ENCODE results near the gene ANGPTL4. TPM values are rescaled to one million over a fixed set of nuclear protein-coding genes. Genes with fewer than 3 reads are reported as not detected.
A peak's percentile ranks its signal among the peaks of the same experiment; 100 is the strongest.

ANGPTL4 gene
- total and polyA plus RNA-seq, 8 donors, result 2.8 to 169 (median 34.6) TPM

DNA sequence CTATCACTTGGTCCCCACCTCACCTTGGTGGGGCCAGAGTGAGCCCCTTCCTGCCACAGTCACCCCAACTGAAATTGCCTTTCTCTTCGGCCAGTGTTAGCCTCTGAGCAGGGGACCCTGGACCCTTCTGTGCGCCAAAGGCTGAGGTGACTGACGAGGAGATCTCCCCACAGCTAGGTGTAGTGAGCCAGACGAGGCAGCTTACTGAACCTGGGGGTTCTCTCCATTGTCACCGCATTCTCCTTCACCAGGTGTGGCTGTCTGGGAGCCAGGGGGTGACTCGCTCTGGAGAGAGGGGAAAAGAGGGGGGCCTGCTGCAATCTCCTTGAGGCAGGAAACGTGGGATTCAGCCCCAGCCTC lies 41.3 kb upstream of the ANGPTL4 start:
- TF ChIP-seq, protein P1, sequence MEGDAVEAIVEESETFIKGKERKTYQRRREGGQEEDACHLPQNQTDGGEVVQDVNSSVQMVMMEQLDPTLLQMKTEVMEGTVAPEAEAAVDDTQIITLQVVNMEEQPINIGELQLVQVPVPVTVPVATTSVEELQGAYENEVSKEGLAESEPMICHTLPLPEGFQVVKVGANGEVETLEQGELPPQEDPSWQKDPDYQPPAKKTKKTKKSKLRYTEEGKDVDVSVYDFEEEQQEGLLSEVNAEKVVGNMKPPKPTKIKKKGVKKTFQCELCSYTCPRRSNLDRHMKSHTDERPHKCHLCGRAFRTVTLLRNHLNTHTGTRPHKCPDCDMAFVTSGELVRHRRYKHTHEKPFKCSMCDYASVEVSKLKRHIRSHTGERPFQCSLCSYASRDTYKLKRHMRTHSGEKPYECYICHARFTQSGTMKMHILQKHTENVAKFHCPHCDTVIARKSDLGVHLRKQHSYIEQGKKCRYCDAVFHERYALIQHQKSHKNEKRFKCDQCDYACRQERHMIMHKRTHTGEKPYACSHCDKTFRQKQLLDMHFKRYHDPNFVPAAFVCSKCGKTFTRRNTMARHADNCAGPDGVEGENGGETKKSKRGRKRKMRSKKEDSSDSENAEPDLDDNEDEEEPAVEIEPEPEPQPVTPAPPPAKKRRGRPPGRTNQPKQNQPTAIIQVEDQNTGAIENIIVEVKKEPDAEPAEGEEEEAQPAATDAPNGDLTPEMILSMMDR (IDR thresholded peaks at IDR 0.05), result no peak
- Histone ChIP-seq H3K27me3 (no peaks in the 10 kb centered on the region), H3K9me3 (no peaks in the 10 kb centered on the region), H3K4me1 (peaks cover 8 to 23% (median 9%) of the 10 kb centered on the region in 3 donors), H3K4me3 (peak overlapping the region in 3 of 4 donors; percentile 61 to 93 (median 91)), H3K36me3 (peaks cover 0 to 9% (median 6%) of the 10 kb centered on the region in 3 donors), H3K27ac (no peak overlapping the region)
- no peak for FAIRE-seq
- no peak for ATAC-seq
- DNase-seq, result no peak
- intact Hi-C loops (cut with DNase I), result no loop called here
- WGBS, 2 donors, result 55 to 59% methylated on average over 7 of the region's 7 CpGs

DNA sequence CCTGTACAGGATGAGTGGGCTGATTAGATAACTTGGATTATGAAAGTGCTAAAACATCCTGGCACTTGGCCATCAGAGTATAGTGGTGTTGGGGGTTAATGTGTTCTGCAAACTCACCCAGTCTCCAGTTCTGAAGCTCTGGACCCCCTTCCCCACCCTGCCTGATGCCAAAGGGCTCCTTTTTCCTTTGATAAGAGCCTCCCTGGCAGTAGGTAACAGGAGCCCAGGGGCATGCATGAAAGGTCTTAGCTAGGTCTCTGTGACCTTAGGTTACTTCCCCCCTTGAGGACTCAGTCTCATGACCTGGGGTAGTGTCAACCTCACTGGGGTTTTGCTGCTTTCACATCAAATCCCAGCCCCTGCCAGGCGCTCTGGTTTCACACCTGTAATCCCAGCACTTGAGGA lies 40.2 kb upstream of the ANGPTL4 start:
- no peak for ATAC-seq
- DNase-seq, result peak in 1 of 6 donors; percentile 35
- H3K36me3 ChIP-seq, result peaks cover 0 to 9% (median 6%) of the 10 kb centered on the region in 3 donors
- 95 to 100% methylated on average over 1 of the region's 1 CpG for WGBS, 2 donors
- no peak overlapping the region for H3K27ac ChIP-seq
- TF ChIP-seq, protein P1 (IDR thresholded peaks at IDR 0.05), result no peak
- FAIRE-seq, result no peak
- H3K27me3 ChIP-seq, result no peaks in the 10 kb centered on the region
- H3K9me3 ChIP-seq, result no peaks in the 10 kb centered on the region
- H3K4me1 ChIP-seq, result peaks cover 8 to 23% (median 9%) of the 10 kb centered on the region in 3 donors
- H3K4me3 ChIP-seq, result no peak overlapping the region
- intact Hi-C loops (cut with DNase I), result no loop called here

DNA sequence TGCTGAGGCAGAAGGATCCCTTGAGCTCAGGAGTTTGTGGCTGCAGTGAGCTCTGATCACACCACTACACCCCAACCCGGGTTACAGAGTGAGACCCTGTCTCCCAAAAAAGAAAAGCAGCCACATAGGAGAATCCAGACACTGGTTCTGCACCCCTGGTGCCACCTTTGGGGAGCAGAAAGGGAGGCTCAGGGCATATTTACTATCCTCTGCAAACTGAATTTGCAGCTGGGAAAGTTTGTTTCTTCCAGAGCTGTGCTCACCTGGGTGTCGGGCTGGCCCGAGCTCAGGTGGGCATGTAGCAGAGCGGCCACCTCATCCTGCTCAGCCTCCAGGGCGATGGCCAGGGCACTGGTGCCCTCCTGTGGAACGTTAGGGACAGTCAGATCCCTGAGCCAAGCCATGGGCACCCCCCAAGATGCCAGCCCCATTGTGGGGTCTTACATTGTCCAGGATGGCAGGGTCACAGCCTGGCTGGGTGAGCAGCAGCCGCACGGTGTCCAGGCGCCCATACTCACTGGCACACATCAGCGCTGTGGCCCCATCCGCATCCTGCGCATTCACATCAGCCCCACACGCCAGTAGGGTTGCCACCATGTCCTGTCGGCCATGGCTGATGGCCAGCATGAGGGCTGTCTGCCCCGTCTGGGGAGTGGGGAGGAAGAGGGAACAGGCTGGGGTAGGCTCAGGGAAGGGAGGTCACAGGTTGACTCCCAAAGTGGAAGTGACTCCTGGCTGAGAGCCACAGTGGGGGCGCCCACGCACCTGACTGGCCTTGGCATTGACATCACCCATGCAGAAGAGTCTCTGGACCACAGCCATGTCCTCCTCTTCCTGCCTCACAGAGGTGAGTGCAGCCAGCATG lies 39.5 kb upstream of the ANGPTL4 start:
- H3K4me3 ChIP-seq, result no peak overlapping the region
- DNase-seq, result peak in 3 of 6 donors; percentile 51 to 79 (median 56)
- no peak for ATAC-seq
- WGBS, 2 donors, result 67 to 73% methylated on average over 15 to 17 of the region's 17 CpGs
- no peaks in the 10 kb centered on the region for H3K27me3 ChIP-seq
- intact Hi-C loops (cut with DNase I), result no loop called here
- peaks cover 8 to 22% (median 9%) of the 10 kb centered on the region in 3 donors for H3K4me1 ChIP-seq
- TF ChIP-seq, protein P1 (IDR thresholded peaks at IDR 0.05), result no peak
- no peak overlapping the region for H3K27ac ChIP-seq
- H3K9me3 ChIP-seq, result no peaks in the 10 kb centered on the region
- no peak for FAIRE-seq
- peaks cover 0 to 9% (median 6%) of the 10 kb centered on the region in 3 donors for H3K36me3 ChIP-seq

DNA sequence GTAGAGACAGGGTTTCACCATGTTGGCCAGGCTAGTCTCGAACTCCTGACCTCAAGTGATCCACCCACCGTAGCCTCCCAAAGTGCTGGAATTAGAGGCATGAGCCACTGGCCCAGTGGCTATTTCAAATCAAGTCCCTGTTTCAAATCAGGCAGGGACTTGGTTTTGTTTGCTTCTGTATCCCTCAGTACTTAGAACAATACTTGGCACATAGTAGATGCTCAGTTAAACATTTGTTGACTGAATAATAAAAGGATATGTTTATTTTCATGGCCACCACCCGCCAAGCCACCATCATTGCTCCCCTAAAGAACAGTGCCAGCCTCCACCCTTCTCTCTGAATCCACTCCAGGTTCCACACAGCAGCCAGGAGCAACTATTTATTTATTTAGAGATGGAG lies 38.5 kb upstream of the ANGPTL4 start:
- Histone ChIP-seq H3K9me3 (no peaks in the 10 kb centered on the region), H3K4me3 (no peak overlapping the region), H3K4me1 (peaks cover 8 to 13% (median 9%) of the 10 kb centered on the region in 3 donors), H3K27ac (no peak overlapping the region), H3K36me3 (peaks cover 0 to 9% (median 6%) of the 10 kb centered on the region in 3 donors), H3K27me3 (no peaks in the 10 kb centered on the region)
- ATAC-seq (no peak), DNase-seq (peak in 1 of 6 donors; percentile 5), FAIRE-seq (no peak)
- TF ChIP-seq, protein P1 (IDR thresholded peaks at IDR 0.05), result no peak
- intact Hi-C loops (cut with DNase I), result no loop called here
- WGBS, 2 donors, result 92 to 95% methylated on average over 3 of the region's 3 CpGs

DNA sequence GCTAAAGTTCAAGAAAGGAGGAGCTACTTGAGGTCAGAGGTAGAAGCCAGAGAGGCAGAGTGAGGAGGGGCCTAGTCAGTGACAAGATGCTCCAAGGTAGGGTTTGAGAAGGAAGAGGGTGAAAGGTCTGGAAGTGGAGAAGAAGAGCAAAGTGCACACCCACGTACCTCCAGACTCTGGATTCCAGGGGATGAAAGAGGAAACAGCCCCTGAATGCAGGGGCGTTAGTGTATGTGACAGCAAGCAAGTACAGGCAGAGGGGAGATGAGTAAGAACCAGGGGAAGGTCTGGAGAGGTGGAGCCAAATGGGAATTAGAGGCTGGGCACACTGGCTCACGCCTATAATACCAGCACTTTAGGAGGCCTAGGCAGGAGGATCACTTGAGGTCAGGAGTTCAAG lies 34.0 kb upstream of the ANGPTL4 start:
- Histone ChIP-seq H3K4me3 (no peak overlapping the region), H3K27me3 (peaks cover 0 to 16% (median 8%) of the 10 kb centered on the region in 4 donors), H3K4me1 (peaks cover 0 to 3% (median 0%) of the 10 kb centered on the region in 3 donors), H3K27ac (no peak overlapping the region), H3K9me3 (no peaks in the 10 kb centered on the region), H3K36me3 (no peaks in the 10 kb centered on the region)
- ATAC-seq (no peak), DNase-seq (no peak), FAIRE-seq (no peak)
- WGBS, 2 donors, result 57 to 90% methylated on average over 3 of the region's 3 CpGs
- intact Hi-C loops (cut with DNase I), result no loop called here
- TF ChIP-seq, protein P1 (IDR thresholded peaks at IDR 0.05), result no peak
